LNCaP clone FGC (cell line): ENCODE data around the gene CENPK.

ENCODE experiments used
- DNase-seq: peaks from one replicate; pipeline ENCODE4 v3.0.0-alpha.2; 2011; ENCODE audit warnings: low read depth
- H3K4me3 ChIP-seq: 2 replicates; pipeline ENCODE4 v1.5.1; 2011; ENCODE audit warnings: mild to moderate bottlenecking, low read depth, low read length, control low read depth
- TF ChIP-seq, protein P1 (sequence below): IDR thresholded peaks from 2 replicates; pipeline ENCODE4 v1.5.1; 2012; ENCODE audit warnings: mild to moderate bottlenecking; ENCODE audit not compliant: control insufficient read depth, insufficient read depth; ENCODE audit errors: extremely low read depth

Gene CENPK

DNA sequence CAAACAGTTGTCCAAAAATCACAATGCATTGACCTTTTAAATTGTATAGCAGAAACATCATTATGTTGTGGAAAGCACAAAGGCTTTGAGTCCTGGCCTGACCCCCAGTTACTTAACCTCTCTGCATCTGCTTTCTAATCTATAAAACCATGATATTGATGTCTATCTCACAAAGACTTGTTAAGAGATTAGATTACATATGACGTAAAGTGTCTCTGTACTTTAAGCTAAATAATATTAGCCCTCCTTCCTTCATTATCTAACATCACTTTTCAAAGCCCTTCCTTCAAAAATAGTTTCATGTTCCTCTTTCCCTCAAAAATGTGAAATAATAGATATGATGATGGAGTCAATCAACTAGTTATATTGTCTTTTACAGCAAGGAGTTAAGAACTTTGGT lies 84.6 kb downstream of the CENPK start:
- TF ChIP-seq, protein P1, sequence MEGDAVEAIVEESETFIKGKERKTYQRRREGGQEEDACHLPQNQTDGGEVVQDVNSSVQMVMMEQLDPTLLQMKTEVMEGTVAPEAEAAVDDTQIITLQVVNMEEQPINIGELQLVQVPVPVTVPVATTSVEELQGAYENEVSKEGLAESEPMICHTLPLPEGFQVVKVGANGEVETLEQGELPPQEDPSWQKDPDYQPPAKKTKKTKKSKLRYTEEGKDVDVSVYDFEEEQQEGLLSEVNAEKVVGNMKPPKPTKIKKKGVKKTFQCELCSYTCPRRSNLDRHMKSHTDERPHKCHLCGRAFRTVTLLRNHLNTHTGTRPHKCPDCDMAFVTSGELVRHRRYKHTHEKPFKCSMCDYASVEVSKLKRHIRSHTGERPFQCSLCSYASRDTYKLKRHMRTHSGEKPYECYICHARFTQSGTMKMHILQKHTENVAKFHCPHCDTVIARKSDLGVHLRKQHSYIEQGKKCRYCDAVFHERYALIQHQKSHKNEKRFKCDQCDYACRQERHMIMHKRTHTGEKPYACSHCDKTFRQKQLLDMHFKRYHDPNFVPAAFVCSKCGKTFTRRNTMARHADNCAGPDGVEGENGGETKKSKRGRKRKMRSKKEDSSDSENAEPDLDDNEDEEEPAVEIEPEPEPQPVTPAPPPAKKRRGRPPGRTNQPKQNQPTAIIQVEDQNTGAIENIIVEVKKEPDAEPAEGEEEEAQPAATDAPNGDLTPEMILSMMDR, result no peak
- no peak overlapping the region for H3K4me3 ChIP-seq
- DNase-seq, result no peak

DNA sequence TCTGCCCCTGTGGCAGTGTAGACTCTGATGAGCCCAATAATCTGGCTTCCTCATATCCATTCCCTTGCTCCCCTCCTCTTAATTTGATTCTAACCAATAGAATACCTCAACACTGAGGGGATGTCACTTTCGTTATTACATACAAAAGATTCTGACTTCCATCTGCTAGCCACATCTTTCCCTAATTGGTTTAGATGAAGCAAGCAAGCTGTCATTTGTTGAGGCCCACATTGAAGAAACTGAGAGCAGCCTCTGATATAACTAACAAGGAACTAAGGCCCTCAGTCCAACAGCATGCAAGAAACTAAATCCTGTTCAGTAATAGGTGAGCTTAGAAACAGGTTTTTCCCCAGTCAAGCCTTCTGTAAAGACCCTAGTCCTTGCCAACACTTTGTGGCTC lies 87.1 kb downstream of the CENPK start:
- H3K4me3 ChIP-seq, result no peak overlapping the region
- TF ChIP-seq, protein P1, result no peak
- no peak for DNase-seq

DNA sequence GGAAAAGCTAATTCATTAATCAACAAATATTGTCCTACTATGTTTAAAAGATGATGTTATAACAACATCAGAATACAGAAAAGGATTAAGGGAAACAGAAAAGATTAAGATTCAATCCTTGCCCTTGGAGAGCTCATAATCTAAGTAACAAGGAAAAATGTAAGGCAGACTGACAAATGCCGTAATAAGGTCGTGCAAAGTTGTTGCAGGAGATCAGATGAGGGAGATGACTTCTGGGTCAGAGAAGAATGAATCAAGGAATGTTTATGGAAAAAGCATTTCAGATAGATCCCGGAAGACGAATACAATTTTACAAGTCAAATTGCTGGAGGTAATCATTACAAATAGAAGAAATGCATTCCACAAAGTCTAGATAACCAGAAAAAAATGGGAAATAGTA lies 87.6 kb downstream of the CENPK start:
- no peak for DNase-seq
- H3K4me3 ChIP-seq, result no peak overlapping the region
- TF ChIP-seq, protein P1, result no peak

DNA sequence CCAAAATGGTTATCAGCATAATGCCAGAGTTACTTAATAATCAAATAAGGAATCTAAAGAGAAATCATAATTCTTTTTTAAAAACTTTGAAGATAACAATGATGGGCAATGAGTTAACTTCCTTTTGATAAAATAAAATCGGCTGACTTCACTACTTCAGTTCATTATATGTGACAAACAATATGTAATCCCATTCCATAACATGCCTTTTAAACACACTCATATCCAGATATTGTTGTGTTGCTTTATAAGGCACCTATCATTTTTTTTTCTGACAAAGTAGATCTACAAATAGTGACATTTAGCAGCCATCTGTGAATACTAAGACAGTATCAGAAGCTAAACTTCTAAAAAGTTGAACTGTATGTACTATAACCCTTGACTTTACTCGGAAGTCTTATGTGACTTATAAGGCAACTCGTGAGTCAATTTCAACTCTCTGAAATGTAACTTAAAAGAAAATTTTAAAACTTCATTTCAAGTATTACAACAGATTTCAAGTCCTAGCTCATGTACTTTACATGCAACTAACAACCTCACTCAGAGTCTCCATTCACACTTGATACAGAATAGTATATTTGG lies 88.7 kb downstream of the CENPK start:
- no peak overlapping the region for H3K4me3 ChIP-seq
- TF ChIP-seq, protein P1, result no peak
- no peak for DNase-seq

DNA sequence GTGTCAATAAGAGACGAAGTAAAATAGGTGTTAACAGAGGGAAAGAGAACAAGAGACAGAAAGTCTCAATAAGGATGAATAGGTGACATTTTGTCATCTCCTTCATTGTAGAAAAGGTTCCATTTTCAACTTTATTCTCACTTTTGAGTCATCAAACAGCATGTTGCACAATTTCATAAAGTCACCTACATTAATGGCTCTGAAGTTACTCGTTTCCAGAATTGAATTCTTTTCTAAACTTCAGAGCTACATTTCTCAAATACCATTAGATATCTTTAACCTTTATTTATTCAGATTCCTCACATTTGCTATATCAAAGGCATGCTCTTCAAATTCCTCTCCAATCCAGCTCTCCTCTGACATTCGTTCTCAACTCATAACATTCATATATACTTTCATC lies 94.3 kb downstream of the CENPK start:
- no peak for DNase-seq
- TF ChIP-seq, protein P1, result no peak
- no peak overlapping the region for H3K4me3 ChIP-seq
